ENCODE measurements around the gene BAIAP2L1.
"Not testable (repeated sequence)": the region's sequence is repeated elsewhere in the genome, so short reads cannot be mapped to it uniquely, and the experiment has no call there.

BAIAP2L1 gene, protein sequence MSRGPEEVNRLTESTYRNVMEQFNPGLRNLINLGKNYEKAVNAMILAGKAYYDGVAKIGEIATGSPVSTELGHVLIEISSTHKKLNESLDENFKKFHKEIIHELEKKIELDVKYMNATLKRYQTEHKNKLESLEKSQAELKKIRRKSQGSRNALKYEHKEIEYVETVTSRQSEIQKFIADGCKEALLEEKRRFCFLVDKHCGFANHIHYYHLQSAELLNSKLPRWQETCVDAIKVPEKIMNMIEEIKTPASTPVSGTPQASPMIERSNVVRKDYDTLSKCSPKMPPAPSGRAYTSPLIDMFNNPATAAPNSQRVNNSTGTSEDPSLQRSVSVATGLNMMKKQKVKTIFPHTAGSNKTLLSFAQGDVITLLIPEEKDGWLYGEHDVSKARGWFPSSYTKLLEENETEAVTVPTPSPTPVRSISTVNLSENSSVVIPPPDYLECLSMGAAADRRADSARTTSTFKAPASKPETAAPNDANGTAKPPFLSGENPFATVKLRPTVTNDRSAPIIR

DNA sequence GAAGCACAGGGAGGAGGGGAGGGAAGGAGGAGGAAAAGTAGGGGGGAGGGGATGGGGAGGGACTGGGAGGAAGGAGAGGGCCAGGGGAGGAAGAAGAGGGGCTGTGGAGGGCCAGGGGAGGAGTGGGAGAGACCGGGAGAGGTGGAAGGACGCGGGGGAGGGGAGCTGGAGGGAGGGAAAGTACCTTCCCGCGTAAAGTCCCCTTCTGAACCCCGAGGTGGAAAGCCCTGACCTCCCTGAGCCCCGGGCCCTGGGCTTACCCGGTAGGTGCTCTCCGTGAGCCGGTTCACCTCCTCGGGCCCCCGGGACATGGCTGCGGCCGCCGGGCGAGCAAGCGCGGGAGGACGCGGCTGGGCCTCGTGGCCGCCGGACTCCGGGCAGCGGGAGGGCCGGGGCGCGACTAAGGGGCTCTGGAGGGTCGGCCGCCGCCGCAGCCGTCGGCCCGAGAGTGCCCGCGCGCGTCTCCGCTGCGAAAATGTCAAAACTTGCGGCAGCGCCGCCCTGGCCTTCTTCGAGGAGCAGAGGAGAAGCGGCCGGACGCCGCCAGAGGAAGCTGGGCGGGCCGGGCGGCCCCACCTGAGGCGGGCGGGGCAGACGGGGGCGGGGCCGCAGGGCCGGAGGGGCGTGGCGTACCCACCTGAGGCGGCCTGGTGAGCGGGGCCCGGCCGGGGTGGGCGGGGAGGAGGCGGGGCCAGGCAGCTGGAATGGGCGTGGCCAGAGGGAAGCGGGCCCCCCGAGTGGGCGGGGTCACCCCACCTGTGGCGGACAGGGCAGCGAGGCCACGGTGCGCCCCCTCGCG lies at the start of gene BAIAP2L1:
TSS of gene BAIAP2L1 (minus strand) at position 549 of the 799 bp plus-strand sequence. CDS start at position 311, 238 bp downstream.
- Histone ChIP-seq H3K4me1 (peaks cover 15% of the 10 kb centered on the region), H2AFZ (peak within 1 kb of the TSS; percentile 79), H3K4me2 (ENCODE audit: low read length) (peak within 1 kb of the TSS; percentile 96), H3K27ac (peak within 1 kb of the TSS; percentile 12), H3K9me3 (ENCODE audit: control insufficient read depth, low read length) (no peaks in the 10 kb centered on the region), H3K79me2 (peaks cover 7% of the 10 kb centered on the region), H3K9ac (no peak within 1 kb of the TSS), H3K27me3 (ENCODE audit: control insufficient read depth, insufficient read depth, low read length) (no peaks in the 10 kb centered on the region), H3K4me3 (ENCODE audit: low read depth, low read length) (peak within 1 kb of the TSS; percentile 76), H3K36me3 (ENCODE audit: control insufficient read depth, insufficient read depth, low read length) (no peaks in the 10 kb centered on the region)
- TF ChIP-seq, protein P1, sequence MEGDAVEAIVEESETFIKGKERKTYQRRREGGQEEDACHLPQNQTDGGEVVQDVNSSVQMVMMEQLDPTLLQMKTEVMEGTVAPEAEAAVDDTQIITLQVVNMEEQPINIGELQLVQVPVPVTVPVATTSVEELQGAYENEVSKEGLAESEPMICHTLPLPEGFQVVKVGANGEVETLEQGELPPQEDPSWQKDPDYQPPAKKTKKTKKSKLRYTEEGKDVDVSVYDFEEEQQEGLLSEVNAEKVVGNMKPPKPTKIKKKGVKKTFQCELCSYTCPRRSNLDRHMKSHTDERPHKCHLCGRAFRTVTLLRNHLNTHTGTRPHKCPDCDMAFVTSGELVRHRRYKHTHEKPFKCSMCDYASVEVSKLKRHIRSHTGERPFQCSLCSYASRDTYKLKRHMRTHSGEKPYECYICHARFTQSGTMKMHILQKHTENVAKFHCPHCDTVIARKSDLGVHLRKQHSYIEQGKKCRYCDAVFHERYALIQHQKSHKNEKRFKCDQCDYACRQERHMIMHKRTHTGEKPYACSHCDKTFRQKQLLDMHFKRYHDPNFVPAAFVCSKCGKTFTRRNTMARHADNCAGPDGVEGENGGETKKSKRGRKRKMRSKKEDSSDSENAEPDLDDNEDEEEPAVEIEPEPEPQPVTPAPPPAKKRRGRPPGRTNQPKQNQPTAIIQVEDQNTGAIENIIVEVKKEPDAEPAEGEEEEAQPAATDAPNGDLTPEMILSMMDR (IDR thresholded peaks at IDR 0.05): no peak

- no peaks in the 10 kb centered on the region for H3K79me2 ChIP-seq
- no peak overlapping the region for H2AFZ ChIP-seq
- H3K27ac ChIP-seq: no peak overlapping the region
- H3K9me3 ChIP-seq (ENCODE audit: control insufficient read depth, low read length): no peaks in the 10 kb centered on the region
- no peak overlapping the region for H3K4me3 ChIP-seq (ENCODE audit: low read depth, low read length)
- H3K36me3 ChIP-seq (ENCODE audit: control insufficient read depth, insufficient read depth, low read length): no peaks in the 10 kb centered on the region
- TF ChIP-seq, protein P1 (IDR thresholded peaks at IDR 0.05): no peak
- no peaks in the 10 kb centered on the region for H3K4me1 ChIP-seq
- no peak overlapping the region for H3K4me2 ChIP-seq (ENCODE audit: low read length)
- no peak overlapping the region for H3K9ac ChIP-seq
- H3K27me3 ChIP-seq (ENCODE audit: control insufficient read depth, insufficient read depth, low read length): no peaks in the 10 kb centered on the region
Measured at GRCh38 chr7:98448766-98449165, 47.9 kb upstream of the BAIAP2L1 start.

DNA sequence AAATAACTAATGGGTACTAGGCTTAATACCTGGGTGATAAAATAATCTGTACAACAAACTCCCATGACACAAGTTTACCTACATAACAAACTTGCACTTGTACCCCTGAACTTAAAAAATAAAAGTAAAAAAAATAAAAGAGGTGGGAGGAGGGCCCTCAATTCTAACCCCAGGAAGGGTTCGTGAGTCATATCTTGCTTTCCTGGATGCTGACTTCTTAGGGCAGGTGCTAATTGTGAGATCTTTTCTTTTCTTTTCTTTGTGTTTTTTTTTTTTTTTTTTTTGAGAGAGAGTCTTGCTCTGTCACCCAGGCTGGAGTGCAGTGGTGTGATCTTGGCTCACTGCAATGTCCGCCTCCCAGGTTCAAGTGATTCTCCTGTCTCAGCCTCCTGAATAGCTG lies 40.1 kb upstream of the BAIAP2L1 start:
- H3K4me1 ChIP-seq; H3K27me3 ChIP-seq (ENCODE audit: control insufficient read depth, insufficient read depth, low read length); H3K4me3 ChIP-seq (ENCODE audit: low read depth, low read length); H3K79me2 ChIP-seq; H3K36me3 ChIP-seq (ENCODE audit: control insufficient read depth, insufficient read depth, low read length); H3K9me3 ChIP-seq (ENCODE audit: control insufficient read depth, low read length); H3K4me2 ChIP-seq (ENCODE audit: low read length); H3K27ac ChIP-seq; H2AFZ ChIP-seq; H3K9ac ChIP-seq: not testable (repeated sequence)

- Histone ChIP-seq H3K36me3 (ENCODE audit: control insufficient read depth, insufficient read depth, low read length) (no peaks in the 10 kb centered on the region), H3K4me2 (ENCODE audit: low read length) (no peak overlapping the region), H3K4me1 (no peaks in the 10 kb centered on the region), H3K4me3 (ENCODE audit: low read depth, low read length) (no peak overlapping the region), H2AFZ (no peak overlapping the region), H3K9ac (no peak overlapping the region), H3K9me3 (ENCODE audit: control insufficient read depth, low read length) (no peaks in the 10 kb centered on the region), H3K27ac (no peak overlapping the region), H3K79me2 (no peaks in the 10 kb centered on the region), H3K27me3 (ENCODE audit: control insufficient read depth, insufficient read depth, low read length) (no peaks in the 10 kb centered on the region)
- TF ChIP-seq, protein P1 (IDR thresholded peaks at IDR 0.05): no peak
Measured at GRCh38 chr7:98439484-98439883, 38.6 kb upstream of the BAIAP2L1 start.

DNA sequence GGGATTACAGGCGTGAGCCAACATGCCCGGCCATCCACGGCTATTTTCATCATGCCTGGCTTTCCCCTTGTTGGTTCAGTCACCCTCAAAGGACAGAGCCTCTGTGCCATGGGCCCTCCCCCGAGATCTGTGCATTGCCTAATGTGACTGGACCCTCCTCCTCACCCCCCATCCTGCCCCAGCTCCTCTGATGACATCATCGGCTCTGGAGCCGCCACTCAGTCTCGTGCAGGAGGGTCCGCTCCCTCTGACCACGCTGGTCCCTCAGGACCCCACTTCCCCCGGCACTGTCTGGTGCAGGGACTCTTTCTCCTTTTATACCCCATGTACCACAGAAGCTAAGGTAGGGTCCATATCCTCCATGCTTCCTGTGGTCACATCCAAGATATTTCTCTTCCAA lies 33.2 kb upstream of the BAIAP2L1 start:
- no peaks in the 10 kb centered on the region for H3K4me1 ChIP-seq
- H3K27me3 ChIP-seq (ENCODE audit: control insufficient read depth, insufficient read depth, low read length): no peaks in the 10 kb centered on the region
- H3K4me2 ChIP-seq (ENCODE audit: low read length): no peak overlapping the region
- no peak overlapping the region for H3K4me3 ChIP-seq (ENCODE audit: low read depth, low read length)
- TF ChIP-seq, protein P1 (IDR thresholded peaks at IDR 0.05): no peak
- H2AFZ ChIP-seq: no peak overlapping the region
- H3K79me2 ChIP-seq: no peaks in the 10 kb centered on the region
- H3K9me3 ChIP-seq (ENCODE audit: control insufficient read depth, low read length): no peaks in the 10 kb centered on the region
- H3K9ac ChIP-seq: no peak overlapping the region
- no peaks in the 10 kb centered on the region for H3K36me3 ChIP-seq (ENCODE audit: control insufficient read depth, insufficient read depth, low read length)
- H3K27ac ChIP-seq: no peak overlapping the region

Measured in parathyroid adenoma (tissue), 2 donors.